Hematopoietic multipotent progenitor cell treated with erythropoietin and hydrocortisone succinate and interleukin-3 and kit ligand, for 17 days (in vitro differentiated cells): Measurements from ENCODE around the gene EPB42.

Source experiments
- DNase-seq: peaks from one replicate; pipeline ENCODE4 v3.0.0-alpha.2; 2015; ENCODE audit warnings: low spot score

The EPB42 gene

GRCh38 chr15:43220991-43221403, at the start of gene EPB42:
TSS of gene EPB42 (minus strand) at chr15:43221018. CDS start at chr15:43220825, 193 bp downstream.
- DNase-seq, result peak; percentile 94

GRCh38 chr15:43270113-43270665, 49.4 kb upstream of the EPB42 start:
- no peak for DNase-seq

- peak; percentile 76 for DNase-seq
Observed at GRCh38 chr15:43268111-43269105, 47.6 kb upstream of the EPB42 start.

GRCh38 chr15:43267439-43267838, 46.6 kb upstream of the EPB42 start:
- DNase-seq, result no peak

GRCh38 chr15:43266834-43267233, 46.0 kb upstream of the EPB42 start, which contains the start of gene TGM5:
TSS of gene TGM5 (minus strand) at chr15:43266928. CDS start at chr15:43266849, 79 bp downstream.
- DNase-seq, result no peak

DNA sequence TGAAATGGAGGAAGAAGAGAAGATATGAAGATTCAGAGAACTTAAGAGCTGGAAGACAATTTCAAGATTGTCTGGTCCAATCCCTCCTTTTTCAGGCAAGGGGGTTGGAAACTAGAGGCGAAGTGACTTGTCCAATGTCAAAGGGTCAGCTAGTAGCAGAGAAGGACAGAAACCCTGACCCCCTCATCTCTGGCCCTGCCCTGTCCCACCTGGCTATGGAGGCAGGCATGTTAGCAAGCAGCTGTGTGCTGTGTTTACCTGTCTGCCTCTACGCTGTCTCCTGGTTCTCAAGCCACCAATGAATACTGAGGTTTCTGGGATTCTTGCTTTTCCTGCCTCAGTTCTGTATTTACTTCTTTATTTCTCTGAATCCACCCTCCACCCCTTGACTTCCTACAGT, 45.6 kb upstream of the EPB42 start:
- no peak for DNase-seq

GRCh38 chr15:43260011-43260615, 39.3 kb upstream of the EPB42 start:
- no peak for DNase-seq

- DNase-seq, result no peak
Observed at GRCh38 chr15:43258781-43259180, 38.0 kb upstream of the EPB42 start.

GRCh38 chr15:43256341-43256740, 35.5 kb upstream of the EPB42 start:
- no peak for DNase-seq

GRCh38 chr15:43255376-43255775, 34.6 kb upstream of the EPB42 start:
- no peak for DNase-seq

DNA sequence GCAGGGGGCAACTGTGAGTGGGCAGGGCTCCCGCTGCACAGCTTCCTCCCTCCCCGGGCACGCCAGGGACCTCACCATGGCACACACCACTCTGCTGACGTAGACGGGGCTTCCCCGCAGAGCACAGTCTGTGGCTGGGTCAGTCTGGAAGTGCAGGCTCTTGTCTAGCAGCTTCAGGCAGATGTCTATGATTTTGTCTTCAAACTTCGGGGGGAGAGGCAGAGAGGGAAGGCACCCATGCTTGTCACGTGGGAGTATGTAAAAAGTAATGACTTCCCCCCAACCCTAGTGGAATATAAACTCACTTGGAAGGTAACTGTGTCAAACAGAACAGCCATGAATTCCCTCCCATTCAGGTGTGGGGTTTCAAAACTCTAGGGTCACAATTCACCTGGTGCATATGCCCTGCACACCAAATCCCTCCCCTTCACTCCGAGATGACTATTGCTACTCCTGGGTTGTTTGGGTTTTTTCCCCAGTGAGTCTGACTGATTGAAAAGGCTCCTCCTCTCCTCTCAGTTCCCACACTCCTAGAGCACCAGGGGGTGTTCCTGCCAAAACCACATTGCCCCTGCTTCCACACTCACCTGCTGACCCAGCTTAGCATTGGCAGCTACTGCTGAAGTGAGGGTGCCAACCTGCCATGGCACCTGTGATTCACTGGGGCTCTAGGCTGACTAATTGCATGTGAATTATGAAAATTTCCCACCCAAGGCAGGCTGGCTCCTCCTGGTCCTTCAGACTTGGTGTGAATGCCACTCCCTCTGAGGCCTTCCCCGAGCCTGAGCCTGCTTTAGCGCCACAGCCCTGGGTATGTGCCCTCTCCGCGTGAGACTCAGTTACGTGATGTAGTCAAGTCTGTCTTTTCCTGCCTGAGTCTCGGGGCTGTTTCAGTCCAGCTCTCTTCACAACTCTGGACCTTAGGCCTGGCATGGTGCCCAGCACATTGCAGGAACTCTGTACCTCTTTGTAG, 32.9 kb upstream of the EPB42 start:
- no peak for DNase-seq

DNA sequence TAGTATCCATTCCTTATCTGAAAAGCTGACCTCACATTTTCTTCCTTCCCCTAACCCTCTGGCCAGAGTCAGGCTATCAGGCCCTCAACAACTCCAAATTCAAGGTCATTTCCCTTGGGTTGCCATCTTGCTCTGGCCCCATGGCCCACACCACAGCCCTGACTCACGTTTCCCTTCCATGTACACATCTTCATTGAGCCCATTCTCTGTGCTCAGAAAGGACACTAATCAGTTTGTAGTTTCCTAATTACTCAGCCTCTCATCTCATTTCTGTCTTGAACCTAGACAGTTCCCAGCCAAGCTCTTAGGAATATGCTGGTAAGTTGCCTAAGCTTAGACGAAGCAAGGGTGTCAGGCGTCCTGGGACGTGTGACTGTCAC, 31.0 kb upstream of the EPB42 start:
- no peak for DNase-seq

GRCh38 chr15:43251185-43251870, 30.5 kb upstream of the EPB42 start:
- no peak for DNase-seq

- DNase-seq, result no peak
Observed at GRCh38 chr15:43250785-43251184, 30.0 kb upstream of the EPB42 start.

DNA sequence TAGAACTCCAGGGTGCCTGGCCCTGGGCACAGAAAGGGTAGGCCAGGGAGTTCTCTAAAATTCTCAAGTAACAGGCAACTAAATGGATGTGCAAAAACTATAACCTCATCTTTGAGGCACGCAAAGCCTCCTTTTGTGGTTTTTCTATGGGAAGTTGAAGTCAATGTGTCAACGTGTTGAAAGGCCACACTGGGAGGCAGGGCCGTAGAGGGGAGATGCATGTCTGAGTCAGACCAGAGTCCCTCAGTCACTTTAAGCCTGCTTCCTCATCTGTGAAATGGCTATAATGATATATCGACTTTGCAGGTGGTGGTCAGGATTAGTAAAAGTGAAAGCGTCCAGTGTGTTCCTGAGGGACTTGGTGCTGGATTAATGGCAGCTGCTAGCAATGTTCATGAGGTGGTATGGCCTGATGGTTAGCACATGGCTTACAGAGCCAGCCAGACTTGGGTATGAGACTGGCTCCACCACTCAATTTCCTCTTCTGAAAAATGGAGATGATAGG, 28.9 kb upstream of the EPB42 start:
- no peak for DNase-seq

DNA sequence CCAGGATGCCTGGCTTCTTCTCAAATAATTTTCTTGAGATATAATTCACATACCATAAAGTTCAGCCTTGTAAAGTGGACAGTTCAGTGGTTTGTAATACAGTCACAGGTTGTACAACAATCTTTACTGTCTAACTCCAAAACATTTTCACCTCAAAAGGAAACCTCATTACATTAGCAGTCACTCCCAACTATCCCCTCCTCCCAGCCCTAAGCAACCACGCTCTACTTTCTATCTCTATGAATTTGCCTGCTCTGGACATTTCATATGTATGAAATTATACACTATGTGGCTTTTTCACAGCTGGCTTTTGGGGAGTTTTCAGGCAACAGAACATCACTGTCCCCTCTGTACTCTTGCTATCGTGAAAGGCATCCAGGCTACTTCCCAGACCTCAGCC, 28.4 kb upstream of the EPB42 start:
- DNase-seq, result no peak

DNA sequence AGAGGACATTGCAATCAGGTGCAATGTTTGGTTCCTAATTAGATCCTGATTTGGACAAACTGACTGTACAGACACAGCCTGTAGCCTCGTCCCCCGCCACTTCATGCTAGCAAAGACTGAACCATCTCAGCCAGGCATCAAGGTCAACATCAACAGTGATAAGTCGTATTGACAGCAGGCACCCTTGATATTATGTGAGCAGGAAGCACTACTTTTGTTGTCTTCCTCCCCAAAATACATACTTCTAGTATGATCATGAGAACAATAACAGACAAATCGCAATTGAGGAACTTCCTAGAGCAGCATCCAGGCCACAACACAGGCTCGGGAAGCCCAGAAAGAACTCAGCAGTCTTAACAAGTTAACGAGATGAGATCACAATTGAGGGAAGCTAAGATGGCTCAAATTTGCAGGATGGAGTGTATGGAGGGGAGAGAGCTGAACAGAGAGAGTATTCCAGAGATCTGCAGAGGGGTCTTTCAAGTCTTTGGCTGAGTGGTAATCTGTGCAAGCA, 25.5 kb upstream of the EPB42 start:
- DNase-seq, result no peak

- DNase-seq, result no peak
Observed at GRCh38 chr15:43244092-43244491, 23.3 kb upstream of the EPB42 start.

- no peak for DNase-seq
Observed at GRCh38 chr15:43243020-43243645, 22.3 kb upstream of the EPB42 start.

DNA sequence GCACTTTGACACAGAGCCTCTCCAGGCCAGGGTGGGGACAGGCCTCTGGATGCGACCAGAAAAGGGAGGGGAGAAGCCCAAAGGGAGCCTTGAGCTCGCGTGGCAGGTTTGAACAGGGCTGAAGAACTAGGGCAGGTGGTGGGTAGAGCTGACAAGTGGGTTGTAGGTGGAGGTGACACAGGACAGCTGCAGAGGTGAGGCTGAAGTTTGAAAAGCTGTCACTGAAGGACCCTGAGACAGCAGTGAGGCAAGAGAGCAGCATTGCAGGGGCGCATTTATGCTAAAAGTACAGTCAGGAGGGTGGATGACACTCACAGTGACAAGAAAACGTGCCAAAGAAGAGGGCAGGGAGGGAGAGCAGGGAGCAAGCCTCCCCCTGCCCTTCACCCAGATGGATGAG, 21.8 kb upstream of the EPB42 start:
- DNase-seq, result no peak
